ENCODE data around the gene PLA2G2F. TPM values are rescaled to one million over a fixed set of nuclear protein-coding genes. Genes with fewer than 3 reads are reported as not detected.

PLA2G2F gene
- total and polyA plus RNA-seq, 10 of the 15 experiments (the other 5 are each of a cell fraction or from before 2014, with no cell fraction given) = 0.03 TPM; not detected in 9

- Histone ChIP-seq H3K9me3 (replicated peaks; ENCODE audit: control insufficient read depth, insufficient read depth, low read length) (no peaks in the 10 kb centered on the region), H3K4me3 (no peak within 1 kb of the TSS), H3K4me2 (ENCODE audit: control insufficient read depth, insufficient read depth) (peak within 1 kb of the TSS; percentile 38; the same call in 1 of the 2 replicates), H3K27me3 (replicated peaks in 1 of 2; ENCODE audit: control insufficient read depth in 2 of 2, insufficient read depth in 2 of 2, low read length in 1 of 2) (no peaks in the 10 kb centered on the region), H3K9ac (ENCODE audit: control insufficient read depth, insufficient read depth, low read length) (peak within 1 kb of the TSS; percentile 21; the same call in 1 of the 2 replicates), H3K27ac (ENCODE audit: control insufficient read depth, insufficient read depth) (peak within 1 kb of the TSS; percentile 48; the same call in 1 of the 2 replicates), H3K4me1 (ENCODE audit: control insufficient read depth, insufficient read depth, low read length) (peaks cover 20% of the 10 kb centered on the region), H3K79me2 (ENCODE audit: control insufficient read depth, insufficient read depth, low read length) (no peaks in the 10 kb centered on the region), H3K36me3 (ENCODE audit: control insufficient read depth in 2 of 2, insufficient read depth in 2 of 2, low read length in 1 of 2) (no peaks in the 10 kb centered on the region), H2AFZ (ENCODE audit: control insufficient read depth, low read depth, low read length) (peak within 1 kb of the TSS; percentile 13; the same call in 1 of the 2 replicates), H4K20me1 (ENCODE audit: control insufficient read depth, insufficient read depth) (no peaks in the 10 kb centered on the region)
- SMC1A ChIA-PET (ENCODE audit: uncharacterized antibody, unreplicated experiment) = interaction anchor here (0.7 to 1.4 kb wide), 3 partner anchors 12 to 38 kb away, joined by 3 to 6 read pairs (median 3); no protein-coding TSS in a partner anchor
- WGBS (ENCODE audit: insufficient coverage, insufficient replicate concordance, low lambda C conversion rate, missing lambda C conversion rate) = 21% methylated on average over 2 of the region's 2 CpGs
- no peak for FAIRE-seq
- intact Hi-C loops (cut with micrococcal nuclease; ENCODE audit: unreplicated experiment) (no loop called here), in situ Hi-C loops (cut with MboI) (no loop called here)
- POLR2A ChIA-PET = no interaction called here
- ATAC-seq = peak; percentile 61
- RAD21 ChIA-PET (ENCODE audit: unreplicated experiment) = interaction anchor here (0.7 to 0.8 kb wide), 2 partner anchors 25 to 40 kb away, joined by 3 read pairs; no protein-coding TSS in a partner anchor
- CTCF ChIA-PET = interaction anchor here (1.6 kb wide), 1 partner anchor 34 kb away, joined by 3 read pairs; no protein-coding TSS in a partner anchor
- no peak for DNase-seq (ENCODE audit: low read depth, low spot score)
- no TSS peak for BruUV-seq (replicated peaks)
- TF ChIP-seq SPI1 (IDR thresholded peaks at IDR 0.05; ENCODE audit: borderline replicate concordance, insufficient read depth, low read depth, low read length) (peak; percentile 77; the same call in 1 of the 2 replicates), DPF2 (IDR thresholded peaks at IDR 0.05) (0 out of 2 replicates have a peak, but pooled peaks have one; percentile 57), TAF1 (IDR thresholded peaks at IDR 0.05; ENCODE audit: borderline replicate concordance, low read depth, low read length) (no peak), NRF1 (conservative IDR thresholded peaks at IDR 0.05; ENCODE audit: low read depth, low read length) (no peak), STAT1 (conservative IDR thresholded peaks at IDR 0.05) (no peak), CHD4 (IDR thresholded peaks at IDR 0.05) (no peak), TCF3 (IDR thresholded peaks at IDR 0.05; ENCODE audit: borderline replicate concordance, insufficient read depth, low read depth, low read length) (peak; percentile 64; the same call in 1 of the 2 replicates), YY1 (IDR thresholded peaks at IDR 0.05; ENCODE audit: low read depth, low read length) (no peak), E2F8 (IDR thresholded peaks at IDR 0.05; ENCODE audit: low read depth, partially characterized antibody) (no peak), CBX5 (IDR thresholded peaks at IDR 0.05; ENCODE audit: low read depth) (no peak), SUPT20H (IDR thresholded peaks at IDR 0.05; ENCODE audit: borderline replicate concordance, control insufficient read depth, low read depth, low read length) (no peak), ZZZ3 (IDR thresholded peaks at IDR 0.05; ENCODE audit: control insufficient read depth, insufficient read length, low read depth) (no peak), EZH2 (IDR thresholded peaks at IDR 0.05; ENCODE audit: borderline replicate concordance, control insufficient read depth, low read depth, low read length) (no peak), ZNF687 (IDR thresholded peaks at IDR 0.05) (no peak), CBFB (IDR thresholded peaks at IDR 0.05; ENCODE audit: low read depth) (no peak), RAD21 (IDR thresholded peaks at IDR 0.05; ENCODE audit: insufficient read depth, low read depth, low read length) (no peak), PAX8 (IDR thresholded peaks at IDR 0.05) (no peak), CREM (IDR thresholded peaks at IDR 0.05; ENCODE audit: low read depth) (no peak), POLR2AphosphoS2 (IDR thresholded peaks at IDR 0.05; ENCODE audit: low read depth, low read length) (no peak)
Observed at GRCh38 chr1:20119347-20119746, 19.8 kb upstream of the PLA2G2F start, which contains the start of gene PLA2G2D. Gene PLA2G2D, minus strand, starts transcription at chr1:20119536. Its CDS starts 38 bp downstream, at chr1:20119498.

Data from GM12878 (cell line).